GM03348 (cell line): Measurements from ENCODE around the gene UBQLN4.

ENCODE experiments used
- DNase-seq: peaks from one replicate; pipeline ENCODE4 v3.0.0; 2012; ENCODE audit warnings: low spot score

The UBQLN4 gene

GRCh38 chr1:156014829-156015228, 38.8 kb downstream of the UBQLN4 start:
- DNase-seq: no peak

- no peak for DNase-seq
Measured at GRCh38 chr1:156012051-156012817, 41.4 kb downstream of the UBQLN4 start.

- DNase-seq: no peak
Measured at GRCh38 chr1:156009404-156009803, 44.2 kb downstream of the UBQLN4 start.

- DNase-seq: no peak
Measured at GRCh38 chr1:156006666-156007376, 46.8 kb downstream of the UBQLN4 start.

GRCh38 chr1:156004843-156005584, 48.6 kb downstream of the UBQLN4 start:
- no peak for DNase-seq

GRCh38 chr1:156003923-156004188, 49.7 kb downstream of the UBQLN4 start:
- no peak for DNase-seq

- no peak for DNase-seq
Measured at GRCh38 chr1:156002188-156002911, 51.2 kb downstream of the UBQLN4 start.

GRCh38 chr1:156001662-156002171, 51.9 kb downstream of the UBQLN4 start:
- DNase-seq: no peak

GRCh38 chr1:156001021-156001661, 52.5 kb downstream of the UBQLN4 start:
- no peak for DNase-seq

- DNase-seq: no peak
Measured at GRCh38 chr1:155999964-156000363, 53.6 kb downstream of the UBQLN4 start.

GRCh38 chr1:155996166-155996565, 57.4 kb downstream of the UBQLN4 start:
- no peak for DNase-seq

- DNase-seq: no peak
Measured at GRCh38 chr1:155993595-155993994, 60.0 kb downstream of the UBQLN4 start.

- no peak for DNase-seq
Measured at GRCh38 chr1:155990005-155990739, 63.4 kb downstream of the UBQLN4 start.

GRCh38 chr1:155989242-155990004, 64.2 kb downstream of the UBQLN4 start:
- peak; percentile 77 for DNase-seq
